ENCODE data around the gene GIPR. TPM values are rescaled to one million over a fixed set of nuclear protein-coding genes. Genes with fewer than 3 reads are reported as not detected.
"Not testable (repeated sequence)": the region's sequence is repeated elsewhere in the genome, so short reads cannot be mapped to it uniquely, and the experiment has no call there.

Gene GIPR
- total and polyA plus RNA-seq, 2 of the 13 experiments (the other 11 are each of a cell fraction or from before 2014, with no cell fraction given), result 0.15 to 1.2 TPM

- H3K9me3 ChIP-seq (ENCODE audit: low read length); POLR2A ChIA-PET: not testable (repeated sequence)
Observed at GRCh38 chr19:45628219-45628618, 39.8 kb upstream of the GIPR start.

GRCh38 chr19:45629704-45630103 lies 38.3 kb upstream of the GIPR start:
- H2AFZ ChIP-seq (ENCODE audit: low read length), result no peak overlapping the region
- ChIA-PET CTCF (ENCODE audit: low intra/inter-chr PET ratio, low total read pairs) (no interaction called here), POLR2A (no interaction called here)
- H3K4me3 ChIP-seq (replicated peaks in 1 of 3; ENCODE audit: insufficient read depth in 1 of 3, low read depth in 2 of 3, low read length in 3 of 3), result no peak overlapping the region
- H3K27me3 ChIP-seq (ENCODE audit: control insufficient read depth in 1 of 2, insufficient read depth in 2 of 2, low read length in 2 of 2), result no peaks in the 10 kb centered on the region
- no peak overlapping the region for H3K4me2 ChIP-seq (ENCODE audit: low read depth, low read length)
- H3K27ac ChIP-seq (ENCODE audit: extremely low read length, insufficient read depth, low read length), result no peak overlapping the region
- no peak for DNase-seq (ENCODE audit: low spot score)
- intact Hi-C loops (cut with micrococcal nuclease; ENCODE audit: unreplicated experiment), result no loop called here
- H3K4me1 ChIP-seq (ENCODE audit: insufficient read depth, low read length), result no peaks in the 10 kb centered on the region
- H3K36me3 ChIP-seq (replicated peaks in 1 of 2; ENCODE audit: control insufficient read depth in 1 of 2, insufficient read depth in 2 of 2, low read length in 2 of 2), result peaks cover 2 to 4% of the 10 kb centered on the region in 2 experiments; a peak in 2 of 5 replicates
- H3K9me3 ChIP-seq (ENCODE audit: low read length), result no peaks in the 10 kb centered on the region
- no TSS peak for BruUV-seq (replicated peaks)
- ATAC-seq, result no peak
- 50% methylated on average over 2 of the region's 4 CpGs for WGBS (ENCODE audit: low lambda C conversion rate)
- TF ChIP-seq ZNF768 (CRISPR knock-in tag; IDR thresholded peaks at IDR 0.05), result no peak
- TF ChIP-seq ZNF557 (CRISPR knock-in tag; IDR thresholded peaks at IDR 0.05), result no peak
- no peak for TF ChIP-seq ZNF331 (CRISPR knock-in tag; IDR thresholded peaks at IDR 0.05)
- TF ChIP-seq SYNCRIP (IDR thresholded peaks at IDR 0.05; ENCODE audit: insufficient read depth, low read depth, low read length), result no peak
- no peaks in the 10 kb centered on the region for H4K20me1 ChIP-seq (ENCODE audit: insufficient read depth, low read length)
- in situ Hi-C loops (cut with HindIII; ENCODE audit: extremely low pct_ligation_motif_present, low pct_unique_long_range_greater_than_20kb), result no loop called here
- H3K9ac ChIP-seq (ENCODE audit: insufficient read depth, low read depth, low read length), result no peak overlapping the region
- FAIRE-seq, result no peak
- H3K79me2 ChIP-seq (ENCODE audit: insufficient read depth, low read length), result no peaks in the 10 kb centered on the region

More at GRCh38 chr19:45628219-45628618, 39.8 kb upstream of the GIPR start:
- CTCF ChIA-PET (ENCODE audit: low intra/inter-chr PET ratio, low total read pairs); H3K4me2 ChIP-seq (ENCODE audit: low read depth, low read length); H3K27me3 ChIP-seq (ENCODE audit: control insufficient read depth in 1 of 2, insufficient read depth in 2 of 2, low read length in 2 of 2); BruUV-seq (replicated peaks); H3K36me3 ChIP-seq (replicated peaks in 1 of 2; ENCODE audit: control insufficient read depth in 1 of 2, insufficient read depth in 2 of 2, low read length in 2 of 2); H3K4me1 ChIP-seq (ENCODE audit: insufficient read depth, low read length); H2AFZ ChIP-seq (ENCODE audit: low read length); intact Hi-C loops (cut with micrococcal nuclease; ENCODE audit: unreplicated experiment); H3K79me2 ChIP-seq (ENCODE audit: insufficient read depth, low read length); ATAC-seq; H3K9ac ChIP-seq (ENCODE audit: insufficient read depth, low read depth, low read length); H3K27ac ChIP-seq (ENCODE audit: extremely low read length, insufficient read depth, low read length); in situ Hi-C loops (cut with HindIII; ENCODE audit: extremely low pct_ligation_motif_present, low pct_unique_long_range_greater_than_20kb); H4K20me1 ChIP-seq (ENCODE audit: insufficient read depth, low read length); H3K4me3 ChIP-seq (replicated peaks in 1 of 3; ENCODE audit: insufficient read depth in 1 of 3, low read depth in 2 of 3, low read length in 3 of 3); DNase-seq (ENCODE audit: low spot score); FAIRE-seq: not testable (repeated sequence)
- 97% methylated on average over 7 of the region's 7 CpGs for WGBS (ENCODE audit: low lambda C conversion rate)
- TF ChIP-seq ZNF768 (CRISPR knock-in tag; IDR thresholded peaks at IDR 0.05), result peak; percentile 81
